ENCODE results near the gene TRIO. TPM values are rescaled to one million over a fixed set of nuclear protein-coding genes. Genes with fewer than 3 reads are reported as not detected.

Gene TRIO
- total and polyA plus RNA-seq, 2 of the 8 experiments (the other 6 are each of a cell fraction or from before 2014, with no cell fraction given): 35.1 to 69.1 TPM

DNA sequence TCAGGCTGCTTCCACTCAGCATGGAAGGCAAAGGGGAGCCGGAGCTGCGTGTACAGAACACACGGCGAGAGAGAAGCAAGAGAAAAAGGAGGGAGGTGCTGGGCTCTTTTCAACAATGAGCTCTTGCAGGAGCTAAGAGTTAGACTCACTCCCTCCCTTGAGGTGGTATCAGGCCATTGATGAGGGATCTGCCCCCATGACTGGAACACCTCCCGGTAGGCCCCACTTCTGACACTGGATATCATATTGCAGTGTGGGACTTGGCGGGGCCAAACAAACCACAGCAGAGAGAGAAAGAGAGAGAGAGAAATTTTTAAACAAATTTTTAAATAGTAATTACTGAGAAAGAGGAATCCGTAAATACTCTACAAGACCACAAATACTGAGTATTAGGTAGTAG is 182.2 kb downstream of the TRIO start (continued):
- no peak for TF ChIP-seq EZH2 (IDR thresholded peaks at IDR 0.05; ENCODE audit: low read depth, low read length, severe bottlenecking)
- no peak for TF ChIP-seq GABPA (IDR thresholded peaks at IDR 0.05; ENCODE audit: borderline replicate concordance, insufficient read depth, low read length)
- TF ChIP-seq ASH2L (IDR thresholded peaks at IDR 0.05; ENCODE audit: low read length): no peak
- TF ChIP-seq NANOG (IDR thresholded peaks at IDR 0.05; ENCODE audit: insufficient read depth, low read depth, low read length, poor library complexity, severe bottlenecking): no peak
- TF ChIP-seq KDM5A (IDR thresholded peaks at IDR 0.05; ENCODE audit: low read length): no peak
- TF ChIP-seq CBX5 (IDR thresholded peaks at IDR 0.05; ENCODE audit: low read depth, low read length): no peak
- no peak for TF ChIP-seq JUND (IDR thresholded peaks at IDR 0.05; ENCODE audit: low read length)
- no peak for TF ChIP-seq BACH1 (IDR thresholded peaks at IDR 0.05; ENCODE audit: low read length)
- no peak for TF ChIP-seq RBBP5 (IDR thresholded peaks at IDR 0.05; ENCODE audit: borderline replicate concordance, low read depth, low read length)
